KBM-7 (cell line): ENCODE data around the gene SHISA4.

Experiments
- DNase-seq: peaks from one replicate; pipeline ENCODE4 v3.0.0-alpha.2; 2015
- in situ Hi-C: fragments of 300-500 bp; cut with MboI; formaldehyde crosslinking; loops from 2 replicates; pipeline ENCODE4 v1.14.3; 2020; ENCODE audit warnings: low sequenced_read_pairs, low pct_unique_long_range_greater_than_20kb, mixed read lengths

Gene SHISA4

DNA sequence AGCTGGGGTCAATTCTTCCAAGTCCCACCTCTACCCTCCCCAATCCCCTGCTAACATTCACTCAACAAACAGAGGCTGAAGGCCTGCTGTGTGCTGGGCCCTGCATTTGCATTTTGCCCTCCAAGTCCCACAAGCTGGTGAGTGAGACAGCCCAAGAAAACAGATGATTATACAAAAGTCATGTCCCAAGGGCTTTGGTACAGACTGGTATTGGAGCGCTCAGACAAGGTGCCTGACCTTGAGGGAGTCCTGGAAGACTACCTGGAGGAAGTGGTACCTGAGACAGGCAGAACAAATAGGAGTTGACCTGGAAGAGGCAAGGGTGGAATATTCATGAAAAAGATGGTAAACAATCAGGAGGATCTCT, 53.4 kb downstream of the SHISA4 start:
- DNase-seq: no peak
- in situ Hi-C loops: no loop called here
